Measurements from ENCODE around the gene SH3BP4.
"Not testable (repeated sequence)": the region's sequence is repeated elsewhere in the genome, so short reads cannot be mapped to it uniquely, and the experiment has no call there.

Gene SH3BP4

DNA sequence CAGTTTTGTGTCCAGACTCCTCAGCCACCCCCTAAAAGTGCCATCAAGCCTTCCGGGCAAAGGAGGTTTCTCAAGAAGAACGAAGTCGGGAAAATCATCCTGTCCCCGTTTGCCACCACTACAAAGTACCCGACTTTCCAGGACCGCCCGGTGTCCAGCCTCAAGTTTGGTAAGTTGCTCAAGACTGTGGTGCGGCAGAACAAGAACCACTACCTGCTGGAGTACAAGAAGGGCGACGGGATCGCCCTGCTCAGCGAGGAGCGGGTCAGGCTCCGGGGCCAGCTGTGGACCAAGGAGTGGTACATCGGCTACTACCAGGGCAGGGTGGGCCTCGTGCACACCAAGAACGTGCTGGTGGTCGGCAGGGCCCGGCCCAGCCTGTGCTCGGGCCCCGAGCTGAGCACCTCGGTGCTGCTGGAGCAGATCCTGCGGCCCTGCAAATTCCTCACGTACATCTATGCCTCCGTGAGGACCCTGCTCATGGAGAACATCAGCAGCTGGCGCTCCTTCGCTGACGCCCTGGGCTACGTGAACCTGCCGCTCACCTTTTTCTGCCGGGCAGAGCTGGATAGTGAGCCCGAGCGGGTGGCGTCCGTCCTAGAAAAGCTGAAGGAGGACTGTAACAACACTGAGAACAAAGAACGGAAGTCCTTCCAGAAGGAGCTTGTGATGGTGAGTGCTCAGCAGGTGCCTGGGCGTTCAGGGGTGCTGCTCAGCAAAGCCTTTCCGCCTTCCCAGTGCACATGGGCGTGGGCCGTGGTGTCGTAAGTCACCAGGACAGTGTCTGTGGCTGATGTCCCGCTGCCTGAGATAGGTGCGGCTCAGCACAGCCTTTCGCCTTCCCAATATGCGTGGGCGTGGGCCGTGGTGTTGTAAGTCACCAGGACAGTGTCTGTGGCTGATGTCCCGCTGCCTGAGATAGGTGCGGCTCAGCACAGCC is 91.0 kb downstream of the SH3BP4 start:
- no peak for DNase-seq (ENCODE audit: low read depth)

DNA sequence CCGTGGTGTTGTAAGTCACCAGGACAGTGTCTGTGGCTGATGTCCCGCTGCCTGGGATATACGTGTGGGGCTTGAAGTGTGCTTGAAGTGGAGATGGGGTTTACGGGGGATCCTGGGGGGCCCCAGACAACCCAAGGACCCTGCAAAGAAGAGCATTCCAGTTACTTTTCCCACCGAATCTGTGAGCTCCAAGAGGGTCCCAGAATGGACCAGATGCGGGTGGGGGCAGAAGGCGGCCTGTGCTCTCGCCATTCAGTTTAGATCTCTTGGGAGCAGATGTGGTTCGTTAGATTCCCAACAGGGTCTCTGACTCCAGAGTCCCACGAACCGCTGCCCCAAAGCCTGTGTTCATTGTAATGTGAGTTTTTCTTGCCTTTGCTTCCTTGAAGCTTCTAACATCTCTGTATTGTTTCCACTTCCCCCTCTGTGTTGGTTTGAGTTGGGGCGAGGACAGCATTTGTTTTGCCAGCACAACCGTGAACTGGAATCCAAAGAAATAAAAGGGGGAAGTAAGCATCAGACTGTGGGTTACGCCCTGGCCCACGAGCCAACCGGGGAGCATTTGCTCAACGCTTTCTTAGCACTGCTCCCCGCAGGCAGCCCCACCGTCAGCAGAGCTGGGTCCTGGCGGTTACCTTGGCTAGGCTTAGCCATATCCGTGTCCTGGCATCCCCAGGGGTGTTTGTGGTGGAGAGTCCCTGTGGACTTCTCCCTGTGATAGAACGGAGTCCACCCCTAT is 92.1 kb downstream of the SH3BP4 start:
- DNase-seq (ENCODE audit: low read depth): no peak

DNA sequence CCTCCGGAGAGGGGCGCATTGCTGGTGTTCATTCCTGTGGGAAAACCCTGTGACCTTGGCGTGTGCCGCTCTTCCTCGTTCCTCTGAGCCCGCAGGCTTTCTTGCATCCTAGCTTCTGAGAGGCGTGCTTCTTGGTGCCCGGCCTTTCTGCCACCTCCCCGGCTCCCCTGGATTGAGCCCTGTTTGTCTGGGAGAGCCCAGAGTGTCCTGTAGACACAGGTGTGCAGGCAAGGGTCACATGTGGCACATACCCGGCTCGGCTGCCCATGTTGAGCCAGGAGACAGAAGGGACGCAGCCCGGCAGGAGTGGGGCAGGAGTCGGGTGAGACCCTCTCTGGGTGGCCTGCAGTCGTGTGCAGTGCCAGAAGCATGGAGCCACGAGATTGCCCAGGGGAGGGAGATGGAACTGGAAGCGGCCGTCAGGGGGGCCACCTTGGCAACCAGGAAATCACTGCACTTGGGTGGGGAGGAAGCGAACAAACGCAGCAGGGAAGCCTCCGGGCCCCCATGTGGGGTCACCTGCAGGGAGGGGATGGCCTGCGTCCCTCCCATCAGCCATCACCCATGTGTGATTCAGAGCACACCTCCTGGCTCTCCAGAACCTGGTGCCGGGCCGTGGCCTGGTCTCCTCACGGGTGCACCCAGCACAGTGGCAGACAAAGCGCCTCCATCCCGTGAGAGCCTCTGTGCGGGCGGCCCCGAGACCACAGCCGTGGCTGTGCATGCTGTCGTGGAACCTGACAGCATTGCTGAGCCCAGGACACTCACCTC is 92.9 kb downstream of the SH3BP4 start:
- DNase-seq (ENCODE audit: low read depth): no peak

DNA sequence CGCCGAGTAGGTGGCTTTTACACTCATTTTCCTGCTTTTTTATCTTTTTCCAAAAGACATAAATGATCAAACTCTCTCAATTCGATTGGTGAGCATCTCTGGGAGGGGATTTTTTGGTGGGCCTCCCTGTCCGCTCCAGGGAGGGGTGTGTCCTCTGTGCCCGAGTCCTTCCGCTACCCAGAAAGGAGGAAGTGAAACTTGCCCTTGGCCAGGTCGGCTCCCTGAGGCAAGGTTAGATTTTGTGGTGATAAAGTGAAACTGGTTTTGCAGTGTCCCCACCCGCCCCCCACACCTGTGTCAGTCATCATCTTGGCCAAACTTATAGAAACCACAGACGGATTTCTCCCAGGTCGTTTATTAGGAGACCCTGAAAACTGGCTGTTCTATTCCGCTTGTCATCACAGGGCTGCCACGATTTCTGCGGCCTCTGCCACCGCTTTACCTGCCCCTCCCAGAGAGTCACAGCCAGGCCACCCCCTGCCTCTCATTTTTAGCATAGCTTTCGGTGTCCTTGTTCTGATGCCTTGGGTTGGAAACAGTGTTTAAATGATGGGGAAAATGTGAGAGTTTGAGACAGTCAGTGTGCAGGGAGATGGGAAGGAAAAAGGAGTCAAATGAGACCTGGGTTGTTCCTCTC is 93.6 kb downstream of the SH3BP4 start:
- no peak for DNase-seq (ENCODE audit: low read depth)

DNA sequence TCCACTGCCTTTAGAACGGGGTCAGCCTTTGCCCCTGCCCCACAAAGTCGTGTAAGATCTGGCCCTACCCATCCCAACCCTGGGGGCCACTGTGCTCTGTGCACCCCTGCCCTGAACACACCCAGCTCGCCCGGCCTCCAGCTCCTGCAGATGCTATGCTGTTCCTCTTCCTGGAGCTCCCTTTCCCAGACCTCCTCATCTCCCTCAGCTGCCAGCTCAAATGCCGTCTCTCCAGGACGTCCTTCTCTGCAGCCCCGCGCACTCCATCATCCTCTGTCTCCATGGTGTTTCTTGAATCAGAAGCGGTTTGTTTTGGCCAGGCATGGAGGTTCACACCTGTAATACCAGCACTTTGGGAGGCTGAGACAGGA is 94.1 kb downstream of the SH3BP4 start:
- no peak for DNase-seq (ENCODE audit: low read depth)

DNA sequence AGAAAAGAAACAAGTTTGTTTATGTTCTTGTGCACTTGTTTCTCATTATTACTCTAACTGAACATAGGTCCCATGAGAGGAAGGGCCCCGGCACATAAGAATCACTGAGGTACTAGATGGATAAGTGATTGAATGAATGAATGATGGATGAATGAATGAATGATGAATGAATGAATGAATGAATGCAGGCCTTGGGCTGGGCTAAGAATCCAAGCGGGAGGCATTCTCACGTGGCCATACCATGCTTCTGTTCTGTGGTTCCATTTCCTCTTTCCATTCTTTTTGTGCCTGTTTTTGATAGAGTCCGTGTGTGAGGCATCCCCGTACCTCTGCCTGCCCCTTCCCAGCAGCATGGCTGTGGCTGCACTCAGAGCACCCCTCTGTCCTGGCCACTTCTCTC is 94.8 kb downstream of the SH3BP4 start:
- no peak for DNase-seq (ENCODE audit: low read depth)

DNA sequence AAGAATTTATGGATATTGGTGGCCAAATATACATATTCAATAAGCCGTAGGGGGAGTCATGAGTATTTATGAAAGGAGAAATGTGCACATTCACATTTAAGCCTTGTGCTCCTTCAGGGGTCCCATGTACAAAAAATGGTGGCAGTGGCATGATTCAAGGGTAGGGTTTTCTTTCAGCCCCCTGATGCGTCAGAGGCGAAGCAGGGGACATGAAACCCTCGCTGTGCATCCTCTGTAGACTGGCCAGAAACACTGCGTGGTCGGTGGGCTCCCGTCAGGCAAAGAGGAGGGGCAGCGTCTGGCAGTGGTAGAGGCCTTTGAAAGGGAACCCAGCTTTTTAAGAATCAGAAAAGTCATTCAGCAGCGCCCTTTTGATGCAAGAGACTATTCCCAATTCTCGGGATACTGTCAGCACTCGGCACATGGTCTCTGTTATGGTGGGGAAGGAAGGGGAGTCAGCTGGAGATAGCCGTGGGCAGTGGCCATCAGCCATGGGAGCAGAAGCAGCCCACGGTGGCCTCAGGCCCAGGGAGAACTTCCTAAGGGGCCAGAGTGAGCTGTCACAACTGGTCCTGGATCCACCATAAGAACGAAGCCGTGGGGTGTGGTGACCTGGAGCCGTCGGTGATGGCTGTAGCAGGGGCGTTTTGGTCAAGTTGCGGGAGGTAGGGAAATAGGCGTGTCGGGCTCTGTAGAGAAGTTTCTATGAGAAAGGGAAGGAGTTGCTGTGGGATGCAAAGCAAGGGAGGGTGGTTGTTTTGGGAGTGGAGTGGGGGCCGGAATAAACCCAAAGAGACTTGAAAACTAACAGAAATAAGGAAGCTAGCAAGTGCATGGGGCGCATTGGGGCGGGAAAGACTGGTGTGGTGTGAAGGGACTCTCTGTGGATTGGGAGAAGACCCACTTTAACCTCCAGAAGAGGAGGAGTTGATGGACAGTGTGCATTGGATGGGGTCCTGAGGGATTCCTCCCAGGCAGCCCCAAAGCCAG is 95.6 kb downstream of the SH3BP4 start:
- DNase-seq (ENCODE audit: low read depth): no peak

DNA sequence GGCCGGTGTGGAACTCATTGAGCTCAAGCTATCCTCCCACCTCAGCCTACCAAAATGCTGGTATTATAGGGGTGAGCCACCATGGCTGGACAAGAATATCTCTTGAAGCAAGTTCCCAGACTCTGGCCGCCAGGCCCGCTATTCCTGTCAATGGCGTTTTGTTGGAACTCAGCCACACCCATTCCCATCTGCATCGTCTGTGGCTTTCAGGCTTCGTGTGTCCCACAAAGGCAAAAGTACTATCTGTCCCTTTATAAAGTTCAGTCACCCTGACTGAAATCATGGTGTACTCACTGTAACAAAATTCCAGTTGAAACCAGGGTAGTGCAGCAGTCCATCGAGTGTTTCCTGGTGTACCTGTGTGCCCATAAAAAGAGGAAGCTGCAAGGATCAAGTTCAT is 96.7 kb downstream of the SH3BP4 start:
- DNase-seq (ENCODE audit: low read depth): no peak

DNA sequence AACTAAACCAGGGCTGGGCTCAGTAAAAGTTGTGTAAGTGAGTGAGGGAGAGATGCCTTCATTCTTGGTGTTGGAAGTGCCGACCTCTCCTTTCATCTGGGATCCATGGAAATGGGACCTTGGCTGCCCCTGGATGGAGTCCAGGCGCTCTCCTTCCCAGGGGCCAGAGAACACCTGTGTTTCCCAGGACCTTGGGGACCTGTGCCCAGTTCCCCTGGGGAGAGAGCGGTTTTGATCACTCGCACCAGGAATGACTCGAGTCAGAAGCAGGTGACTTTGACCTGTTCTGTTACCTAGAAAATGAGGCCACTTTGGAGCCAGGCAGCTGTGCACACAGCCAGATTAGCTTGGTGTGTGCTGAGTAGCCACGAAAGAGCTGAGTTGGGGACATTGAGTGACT is 97.3 kb downstream of the SH3BP4 start:
- DNase-seq (ENCODE audit: low read depth): no peak

DNA sequence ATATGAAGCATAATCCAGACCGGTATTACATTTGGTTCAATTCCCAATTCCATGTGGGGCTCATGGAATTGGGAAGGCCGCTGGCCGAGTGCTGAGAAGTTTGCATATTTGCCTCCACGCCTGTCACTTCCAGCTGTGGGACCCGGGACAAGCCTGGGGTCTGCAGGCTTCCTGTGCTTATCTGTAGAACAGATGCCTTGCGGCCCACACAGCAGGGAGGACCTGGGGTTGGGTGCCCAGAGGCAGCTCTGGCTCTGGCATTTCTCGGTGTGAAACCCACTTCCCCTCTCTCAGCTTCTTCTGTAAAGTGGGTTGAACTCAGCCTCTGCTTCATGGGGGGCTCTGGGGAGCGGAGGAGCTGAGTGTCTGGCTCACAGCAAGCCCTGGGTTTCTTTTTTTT is 97.9 kb downstream of the SH3BP4 start:
- DNase-seq (ENCODE audit: low read depth): no peak

DNA sequence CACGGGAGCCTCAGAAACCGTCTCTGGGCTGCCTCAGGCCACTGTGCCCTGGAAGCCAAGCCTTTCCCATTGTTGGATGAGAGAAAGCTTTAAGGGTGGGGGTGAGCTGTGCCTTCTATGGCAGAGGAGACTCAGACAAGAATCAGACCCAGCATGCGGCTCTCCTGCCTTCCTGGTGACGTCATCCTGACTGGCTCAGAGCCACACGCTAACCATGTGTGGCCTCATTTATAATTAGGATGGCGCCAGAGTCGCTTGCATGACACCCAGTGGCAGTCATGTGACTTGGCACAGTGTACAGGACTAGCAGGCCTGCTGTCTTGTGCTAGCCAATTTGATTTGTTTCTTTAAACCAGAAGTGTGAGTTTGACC is 99.1 kb downstream of the SH3BP4 start:
- DNase-seq (ENCODE audit: low read depth): no peak

DNA sequence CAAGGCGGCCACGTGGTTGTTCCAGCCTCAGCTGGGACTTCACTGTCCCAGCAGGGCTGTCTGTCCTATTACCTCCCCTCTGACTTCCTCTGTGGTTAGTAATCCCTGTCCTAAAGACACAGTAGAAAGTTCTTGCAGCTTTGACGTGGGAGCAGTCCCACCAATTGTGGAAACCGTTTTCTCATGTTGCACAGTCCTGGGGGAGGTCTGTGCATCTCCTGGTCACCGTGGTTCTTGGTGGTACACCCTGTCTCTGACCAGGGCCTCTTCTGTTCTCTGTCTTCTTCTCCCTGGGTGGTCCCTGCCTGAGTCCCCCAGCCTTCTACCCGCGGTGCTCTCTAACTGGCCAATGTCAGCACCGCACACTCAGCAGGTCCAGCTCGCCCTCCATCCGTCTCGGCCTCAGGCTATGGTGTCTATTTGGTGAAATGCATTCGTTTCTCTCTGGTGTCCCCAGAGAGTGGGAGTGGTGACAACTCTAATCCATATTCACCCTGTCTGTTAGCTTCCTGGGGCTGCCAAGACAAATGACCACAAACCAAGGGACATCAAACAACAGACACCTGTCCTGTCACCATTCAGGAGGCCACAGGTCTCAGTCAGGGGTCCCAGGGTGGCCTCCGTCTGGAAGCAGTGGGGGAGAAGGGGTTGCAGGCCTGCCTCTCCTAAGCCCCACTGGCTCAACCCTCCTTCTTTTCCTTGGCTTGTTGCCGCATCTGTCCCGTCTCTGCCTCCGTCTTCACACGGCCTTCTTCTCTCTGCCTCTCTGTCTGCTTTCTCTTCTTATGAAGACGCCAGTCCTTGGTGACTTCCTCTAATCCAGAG is 99.8 kb downstream of the SH3BP4 start:
- DNase-seq (ENCODE audit: low read depth): no peak

DNA sequence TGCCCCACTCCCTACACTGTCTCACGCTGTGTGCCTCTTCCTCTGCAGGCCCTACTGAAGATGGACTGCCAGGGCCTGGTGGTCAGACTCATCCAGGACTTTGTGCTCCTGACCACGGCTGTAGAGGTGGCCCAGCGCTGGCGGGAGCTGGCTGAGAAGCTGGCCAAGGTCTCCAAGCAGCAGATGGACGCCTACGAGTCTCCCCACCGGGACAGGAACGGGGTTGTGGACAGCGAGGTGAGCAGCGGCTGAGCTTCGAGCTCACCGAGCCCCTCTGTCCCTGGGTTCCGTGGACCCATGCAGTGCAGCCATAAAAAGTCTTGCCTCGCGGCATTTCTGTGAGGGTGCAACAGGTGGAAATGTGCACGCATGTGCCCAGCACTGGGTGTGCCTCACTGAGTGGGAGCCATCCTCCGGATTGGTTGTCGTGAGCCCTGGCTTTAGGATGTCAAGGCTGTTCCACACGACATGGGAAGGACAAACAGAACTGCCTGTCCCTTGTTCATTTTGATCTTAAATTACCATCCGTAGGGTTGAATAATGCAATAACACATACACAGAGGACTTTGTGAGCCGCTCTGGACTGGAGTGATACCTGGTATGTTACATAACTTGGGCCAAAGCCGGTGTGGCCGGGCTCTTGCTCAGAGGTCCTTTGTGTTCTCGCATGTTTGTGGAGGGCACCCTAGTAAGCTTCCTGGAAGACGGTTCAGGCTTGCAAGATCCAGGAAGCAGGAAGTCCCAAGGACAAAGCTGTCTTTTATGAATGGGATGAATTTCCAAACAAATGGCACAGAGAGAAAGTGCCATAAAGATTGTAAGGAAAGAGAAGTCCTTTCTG is 100.9 kb downstream of the SH3BP4 start:
- DNase-seq (ENCODE audit: low read depth): no peak

DNA sequence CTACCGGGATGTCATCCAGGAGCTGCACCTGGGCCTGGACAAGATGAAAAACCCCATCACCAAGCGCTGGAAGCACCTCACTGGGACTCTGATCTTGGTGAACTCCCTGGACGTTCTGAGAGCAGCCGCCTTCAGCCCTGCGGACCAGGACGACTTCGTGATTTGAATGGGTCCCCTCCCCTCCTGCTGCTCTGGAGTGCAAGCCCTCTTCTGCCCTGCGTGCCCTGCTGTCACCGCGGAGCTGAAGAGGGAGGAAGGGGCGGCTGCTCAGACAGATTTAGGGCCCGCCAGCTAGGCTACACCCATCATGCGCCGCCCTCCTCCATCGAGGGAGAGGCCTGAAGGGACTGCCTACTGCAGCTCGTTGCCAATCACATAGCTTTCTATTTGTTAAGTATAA is 101.8 kb downstream of the SH3BP4 start:
- DNase-seq (ENCODE audit: low read depth): no peak

DNA sequence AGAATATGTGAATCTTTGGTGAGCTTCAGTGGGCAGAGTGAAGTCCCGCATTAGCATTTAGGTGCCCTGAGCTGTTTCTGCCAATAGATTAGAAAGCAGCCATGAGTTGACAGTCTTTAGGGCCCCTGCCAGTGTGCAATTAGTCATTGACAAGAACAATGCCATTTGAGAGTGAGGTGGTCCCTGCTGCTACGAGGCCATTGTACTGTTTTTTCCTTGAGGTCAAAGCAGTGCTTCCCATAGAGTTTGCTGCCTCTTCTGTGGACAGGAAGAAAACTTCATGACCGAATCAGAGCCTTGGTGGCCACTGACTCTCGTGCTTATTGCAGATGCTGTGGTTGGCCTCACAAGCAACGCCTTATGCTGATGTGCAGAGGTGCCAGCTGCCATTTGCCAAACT is 102.7 kb downstream of the SH3BP4 start:
- DNase-seq (ENCODE audit: low read depth): no peak

DNA sequence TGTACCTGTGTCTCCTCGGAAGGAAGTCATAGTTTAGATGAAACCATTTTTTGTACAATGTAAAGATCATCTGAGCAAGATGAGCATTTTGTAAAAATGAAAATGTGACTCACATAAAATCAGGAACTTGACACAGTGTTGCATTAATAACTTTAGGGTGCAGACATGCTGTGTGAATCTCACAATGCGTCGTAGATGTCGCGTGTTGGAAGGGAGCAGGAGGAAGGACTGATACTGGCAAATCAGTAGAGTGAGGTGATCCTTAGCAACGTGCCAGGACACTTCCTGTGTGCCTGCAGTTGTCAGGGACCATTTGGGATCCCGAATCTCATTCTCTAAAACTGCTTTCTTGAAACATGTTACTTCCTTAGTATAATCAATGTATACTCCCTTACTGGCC is 103.1 kb downstream of the SH3BP4 start:
- no peak for DNase-seq (ENCODE audit: low read depth)

DNA sequence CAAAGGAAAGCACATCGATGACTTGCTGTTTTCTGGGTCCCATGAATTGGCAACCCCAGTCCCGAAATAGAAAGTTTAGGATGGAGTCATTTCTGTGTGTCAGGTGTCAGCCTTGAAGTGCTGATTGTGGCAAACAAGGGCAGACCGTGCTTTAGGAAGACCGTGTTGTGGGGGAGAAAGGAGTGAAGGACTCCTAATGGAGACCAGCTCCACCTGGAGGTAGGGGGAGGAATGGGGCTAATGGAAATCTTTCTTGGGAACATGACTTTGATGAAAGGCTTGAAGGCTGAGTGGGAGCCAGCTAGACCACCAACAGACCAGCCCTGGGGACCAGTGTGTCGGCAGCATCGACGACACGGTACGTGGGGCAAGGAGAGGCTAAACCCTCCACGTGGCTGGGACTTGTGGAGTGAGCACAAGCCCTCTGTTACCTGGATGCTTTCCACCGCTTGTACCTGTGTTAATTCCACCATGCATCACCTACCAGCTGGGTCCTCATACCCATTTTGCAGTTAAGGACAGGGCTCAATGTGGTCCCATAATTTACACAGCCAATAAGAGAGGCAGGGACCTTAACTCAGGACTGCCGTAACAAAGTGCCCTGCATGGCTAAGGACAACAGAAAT is 104.2 kb downstream of the SH3BP4 start:
- DNase-seq (ENCODE audit: low read depth): no peak

DNA sequence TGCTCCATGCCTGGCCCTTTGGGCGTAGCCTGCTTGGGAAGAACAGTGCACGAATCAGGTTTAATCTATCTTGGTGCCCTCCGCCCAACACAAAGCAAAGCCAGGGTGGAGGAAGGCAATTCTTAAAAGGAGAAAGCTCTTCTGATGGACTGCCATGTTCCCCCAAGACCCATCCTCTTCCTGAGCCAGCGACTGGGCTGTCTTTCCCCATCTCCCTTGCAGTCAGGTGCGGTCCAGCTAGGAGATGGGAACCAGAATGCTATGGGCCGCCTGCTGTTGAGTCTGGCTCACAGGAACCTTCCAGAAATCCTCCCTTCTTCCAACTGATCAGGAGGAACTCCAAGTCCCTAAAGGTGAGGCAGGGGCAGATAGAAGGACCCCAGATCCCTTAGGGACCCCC is 105.0 kb downstream of the SH3BP4 start:
- DNase-seq (ENCODE audit: low read depth): no peak

DNA sequence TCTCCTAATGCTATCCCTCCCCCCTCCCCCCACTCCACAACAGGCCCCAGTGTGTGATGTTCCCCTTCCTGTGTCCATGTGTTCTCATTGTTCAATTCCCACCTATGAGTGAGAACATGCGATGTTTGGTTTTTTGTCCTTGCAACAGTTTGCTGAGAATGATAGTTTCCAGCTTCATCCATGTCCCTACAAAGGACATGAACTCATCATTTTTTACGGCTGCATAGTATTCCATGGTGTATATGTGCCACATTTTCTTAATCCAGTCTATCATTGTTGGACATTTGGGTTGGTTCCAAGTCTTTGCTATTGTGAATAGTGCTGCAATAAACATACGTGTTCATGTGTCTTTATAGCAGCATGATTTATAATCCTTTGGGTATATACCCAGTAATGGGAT is 105.8 kb downstream of the SH3BP4 start:
- not testable (repeated sequence) for DNase-seq (ENCODE audit: low read depth)
